ENCODE measurements around the gene FAF2. TPM values are rescaled to one million over a fixed set of nuclear protein-coding genes. Genes with fewer than 3 reads are reported as not detected.

FAF2 gene
- total and polyA plus RNA-seq, 10 of the 15 experiments (the other 5 are each of a cell fraction or from before 2014, with no cell fraction given), result 19.0 to 45.1 (median 35.6) TPM

- TF ChIP-seq TCF3 (IDR thresholded peaks at IDR 0.05; ENCODE audit: borderline replicate concordance, insufficient read depth, low read depth, low read length) (no peak), PRDM15 (CRISPR knock-in tag; IDR thresholded peaks at IDR 0.05) (no peak), TBL1XR1 (IDR thresholded peaks at IDR 0.05; ENCODE audit: low read depth, low read length) (no peak), ZSCAN29 (IDR thresholded peaks at IDR 0.05) (no peak), SIX5 (IDR thresholded peaks at IDR 0.05; ENCODE audit: low read depth, low read length, severe bottlenecking) (no peak), IKZF1 (conservative IDR thresholded peaks at IDR 0.05) (no peak)
These were observed 1.9 kb downstream of the FAF2 start (continued) for GRCh38 chr5:176450077-176450476.

GRCh38 chr5:176454724-176455394, 6.7 kb downstream of the FAF2 start:
- 99% methylated on average over 4 of the region's 4 CpGs for WGBS (ENCODE audit: insufficient coverage, insufficient replicate concordance, low lambda C conversion rate, missing lambda C conversion rate)
- CTCF ChIA-PET, result interaction anchor here (0.5 kb wide), 1 partner anchor 372 kb away, joined by 3 read pairs; no protein-coding TSS in a partner anchor
- peaks cover 24% of the 10 kb centered on the region for H3K79me2 ChIP-seq (ENCODE audit: control insufficient read depth, insufficient read depth, low read length)
- H3K27me3 ChIP-seq (replicated peaks in 1 of 2; ENCODE audit: control insufficient read depth in 2 of 2, insufficient read depth in 2 of 2, low read length in 1 of 2), result no peaks in the 10 kb centered on the region
- ATAC-seq, result no peak
- intact Hi-C loops (cut with micrococcal nuclease; ENCODE audit: unreplicated experiment) (no loop called here), in situ Hi-C loops (cut with MboI) (no loop called here)
- H3K9ac ChIP-seq (ENCODE audit: control insufficient read depth, insufficient read depth, low read length), result no peak overlapping the region
- POLR2A ChIA-PET, result no interaction called here
- no peak for TF ChIP-seq NRF1 (conservative IDR thresholded peaks at IDR 0.05; ENCODE audit: low read depth, low read length)
- no peak for TF ChIP-seq RELB (IDR thresholded peaks at IDR 0.05; ENCODE audit: low read depth)
- TF ChIP-seq ATF3 (IDR thresholded peaks at IDR 0.05; ENCODE audit: borderline replicate concordance, extremely low read depth, low read depth, low read length), result no peak
- TF ChIP-seq KDM1A (IDR thresholded peaks at IDR 0.05; ENCODE audit: borderline replicate concordance), result no peak
- TF ChIP-seq RELA (IDR thresholded peaks at IDR 0.05; ENCODE audit: borderline replicate concordance, partially characterized antibody), result no peak
- no peak for TF ChIP-seq TBL1XR1 (IDR thresholded peaks at IDR 0.05; ENCODE audit: low read depth, low read length)
- no peak for TF ChIP-seq GATAD2B (conservative IDR thresholded peaks at IDR 0.05; ENCODE audit: low read depth)
- H3K27ac ChIP-seq (ENCODE audit: control insufficient read depth, insufficient read depth), result no peak overlapping the region
- no peaks in the 10 kb centered on the region for H4K20me1 ChIP-seq (ENCODE audit: control insufficient read depth, insufficient read depth)
- BruUV-seq (replicated peaks), result no TSS peak
- no peaks in the 10 kb centered on the region for H3K9me3 ChIP-seq (replicated peaks; ENCODE audit: control insufficient read depth, insufficient read depth, low read length)
- no peak overlapping the region for H3K4me2 ChIP-seq (ENCODE audit: control insufficient read depth, insufficient read depth)
- SMC1A ChIA-PET (ENCODE audit: uncharacterized antibody, unreplicated experiment), result interaction anchor here (1.4 kb wide), 1 partner anchor 12 kb away, joined by 3 read pairs; no protein-coding TSS in a partner anchor
- no peak overlapping the region for H2AFZ ChIP-seq (ENCODE audit: control insufficient read depth, low read depth, low read length)
- RAD21 ChIA-PET (ENCODE audit: unreplicated experiment), result no interaction called here
- FAIRE-seq, result no peak
- H3K36me3 ChIP-seq (ENCODE audit: control insufficient read depth in 2 of 2, insufficient read depth in 2 of 2, low read length in 1 of 2), result no peaks in the 10 kb centered on the region; a peak in 2 of 4 replicates
- no peak overlapping the region for H3K4me3 ChIP-seq
- peaks cover under 1% of the 10 kb centered on the region; the same call in 1 of the 2 replicates for H3K4me1 ChIP-seq (ENCODE audit: control insufficient read depth, insufficient read depth, low read length)
- no peak for DNase-seq (ENCODE audit: low read depth, low spot score)

Data from GM12878 (cell line).